RPMI8226 (cell line): ENCODE measurements around the gene FAHD2A.
A peak's percentile ranks its signal among the peaks of the same experiment; 100 is the strongest.
"Not testable (repeated sequence)": the region's sequence is repeated elsewhere in the genome, so short reads cannot be mapped to it uniquely, and the experiment has no call there.

ENCODE experiments used
- DNase-seq: peaks from one replicate; pipeline ENCODE4 v3.0.0-alpha.2; 2015

Gene FAHD2A

DNA sequence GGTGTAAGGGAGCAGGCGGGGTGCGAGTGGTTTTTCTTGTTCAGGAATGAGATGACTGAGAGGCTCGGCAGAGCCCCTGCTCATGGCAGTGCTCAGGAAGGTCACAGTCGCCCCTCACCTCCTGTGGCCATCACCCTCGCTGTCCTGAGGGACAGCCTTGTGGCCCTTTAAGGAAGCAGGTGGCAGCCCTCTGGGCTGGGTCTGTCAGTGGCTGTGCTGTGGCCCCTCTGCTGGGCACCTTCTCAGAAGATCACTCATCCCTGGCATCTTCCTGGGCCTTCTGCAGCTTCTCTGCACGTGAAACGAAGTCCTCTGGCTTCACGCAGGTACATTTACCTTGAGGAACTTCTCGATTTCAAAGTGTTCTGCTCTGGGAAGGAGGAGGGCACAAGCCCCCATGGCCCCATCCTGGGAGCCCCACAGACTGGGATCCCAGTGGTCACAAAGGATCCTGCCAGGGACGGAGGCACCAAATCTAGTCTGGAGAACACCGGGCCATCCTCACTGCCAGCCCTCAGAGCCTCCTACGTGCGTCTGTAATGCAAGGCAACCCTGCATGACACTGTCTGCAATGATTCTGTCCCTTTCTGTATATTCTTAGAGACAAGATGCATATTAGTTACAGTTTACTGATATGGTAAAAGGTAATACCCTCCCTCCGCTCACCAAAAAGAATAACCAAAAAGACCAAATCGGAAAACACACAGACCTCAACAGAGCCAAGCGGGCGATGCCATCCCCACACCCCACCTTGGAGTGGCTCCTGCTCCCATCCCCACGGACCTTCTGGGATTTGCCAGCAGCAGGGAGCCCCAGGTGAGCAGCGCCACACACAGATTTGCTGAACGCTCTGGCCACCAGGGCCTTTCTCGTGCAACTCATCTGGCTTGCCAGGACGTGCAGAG lies 25.9 kb upstream of the FAHD2A start:
- no peak for DNase-seq

DNA sequence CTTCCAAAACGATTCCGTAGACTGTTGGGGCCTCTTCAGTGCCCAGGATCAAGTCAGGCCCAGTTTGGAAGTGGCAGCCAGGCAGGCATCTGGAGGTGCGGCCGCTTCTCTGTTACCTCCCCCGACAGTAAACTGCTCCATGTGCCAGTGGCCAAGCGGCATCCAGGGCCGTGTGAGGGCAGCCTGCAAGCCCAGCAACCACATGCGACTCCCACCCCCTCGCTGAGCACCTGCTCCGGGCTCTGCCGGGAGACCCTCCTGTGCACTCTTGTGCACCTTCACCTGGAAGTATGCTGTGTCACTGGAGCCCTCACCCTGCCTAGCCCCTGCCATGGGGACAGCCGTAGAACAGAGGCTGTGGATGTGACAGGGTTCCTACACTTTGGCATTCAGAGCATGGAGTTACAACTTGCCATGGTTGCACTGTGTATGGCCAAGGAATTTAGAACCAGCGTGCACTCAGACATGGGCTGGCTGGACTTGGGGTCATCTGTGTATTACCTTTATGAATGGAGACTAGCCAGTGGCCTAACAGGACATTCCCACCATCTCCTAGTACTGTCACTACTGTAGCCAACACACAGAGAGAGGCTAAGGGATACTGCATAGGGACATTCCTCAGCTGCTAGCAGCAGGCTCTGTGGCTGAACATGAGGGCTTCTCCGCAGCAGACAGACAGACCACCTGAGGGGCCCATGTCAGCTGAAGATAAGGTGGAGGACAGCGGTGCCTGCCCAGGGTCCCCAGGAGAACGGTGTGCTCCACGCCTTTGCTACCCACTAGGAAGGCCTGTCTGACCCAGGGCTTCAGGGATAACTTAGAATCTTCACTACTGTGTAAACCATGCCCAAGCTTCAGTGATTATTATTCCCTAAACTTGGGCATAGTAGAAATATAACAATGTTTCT lies 25.0 kb upstream of the FAHD2A start:
- no peak for DNase-seq

GRCh38 chr2:95378281-95378680 lies 24.2 kb upstream of the FAHD2A start:
- DNase-seq = not testable (repeated sequence)

GRCh38 chr2:95379371-95379831 lies 23.1 kb upstream of the FAHD2A start:
- peak; percentile 24 for DNase-seq

- no peak for DNase-seq
Observed at GRCh38 chr2:95380280-95380679, 22.2 kb upstream of the FAHD2A start.

- DNase-seq = no peak
Observed at GRCh38 chr2:95380731-95381130, 21.8 kb upstream of the FAHD2A start.

- no peak for DNase-seq
Observed at GRCh38 chr2:95381212-95382191, 21.0 kb upstream of the FAHD2A start.

- DNase-seq = no peak
Observed at GRCh38 chr2:95382192-95382591, 20.3 kb upstream of the FAHD2A start.

GRCh38 chr2:95382686-95383634 lies 19.5 kb upstream of the FAHD2A start:
- DNase-seq = no peak

GRCh38 chr2:95383635-95384027 lies 18.9 kb upstream of the FAHD2A start:
- no peak for DNase-seq

DNA sequence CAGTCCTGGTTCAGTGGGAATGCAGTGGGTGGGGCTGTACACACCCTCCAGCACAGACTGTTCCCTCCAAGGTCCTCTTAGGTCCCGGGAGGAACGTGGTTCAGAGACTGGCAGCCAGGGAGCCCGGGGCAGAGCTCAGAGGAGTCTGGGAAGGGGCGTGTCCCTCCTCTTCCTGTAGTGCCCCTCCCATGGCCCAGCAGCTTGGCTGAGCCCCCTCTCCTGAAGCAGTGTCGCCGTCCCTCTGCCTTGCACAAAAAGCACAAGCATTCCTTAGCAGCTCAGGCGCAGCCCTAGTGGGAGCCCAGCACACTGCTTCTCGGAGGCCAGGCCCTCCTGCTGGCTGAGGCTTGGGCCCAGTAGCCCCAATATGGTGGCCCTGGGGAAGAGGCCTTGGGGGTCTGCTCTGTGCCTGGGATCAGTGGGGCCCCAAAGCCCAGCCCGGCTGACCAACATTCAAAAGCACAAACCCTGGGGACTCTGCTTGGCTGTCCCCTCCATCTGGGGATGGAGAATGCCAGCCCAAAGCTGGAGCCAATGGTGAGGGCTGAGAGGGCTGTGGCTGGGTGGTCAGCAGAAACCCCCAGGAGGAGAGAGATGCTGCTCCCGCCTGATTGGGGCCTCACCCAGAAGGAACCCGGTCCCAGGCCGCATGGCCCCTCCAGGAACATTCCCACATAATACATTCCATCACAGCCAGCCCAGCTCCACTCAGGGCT lies 17.5 kb upstream of the FAHD2A start:
- DNase-seq = no peak

GRCh38 chr2:95385570-95385984 lies 16.9 kb upstream of the FAHD2A start:
- no peak for DNase-seq

- DNase-seq = no peak
Observed at GRCh38 chr2:95386031-95386430, 16.5 kb upstream of the FAHD2A start.

DNA sequence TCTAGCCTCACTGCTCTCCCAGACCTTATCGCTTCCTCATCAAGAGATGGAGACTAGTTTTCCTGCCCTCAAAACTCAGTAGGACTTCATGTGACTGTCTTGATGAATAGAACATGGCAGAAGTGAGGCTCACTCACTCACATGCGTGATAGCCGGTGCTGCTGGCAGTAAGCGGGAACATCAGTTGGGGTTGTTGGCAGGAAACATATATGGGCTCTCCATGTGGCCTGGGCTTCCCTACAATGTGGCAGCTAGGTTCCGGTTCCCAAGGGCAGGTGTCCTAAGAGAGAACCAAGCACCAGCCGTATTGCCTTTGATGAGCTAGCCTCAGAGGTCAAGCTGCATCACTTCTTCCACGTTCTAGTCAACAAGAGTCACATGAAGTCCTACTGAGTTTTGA lies 15.2 kb upstream of the FAHD2A start:
- DNase-seq = no peak

- no peak for DNase-seq
Observed at GRCh38 chr2:95388091-95388692, 14.3 kb upstream of the FAHD2A start.

DNA sequence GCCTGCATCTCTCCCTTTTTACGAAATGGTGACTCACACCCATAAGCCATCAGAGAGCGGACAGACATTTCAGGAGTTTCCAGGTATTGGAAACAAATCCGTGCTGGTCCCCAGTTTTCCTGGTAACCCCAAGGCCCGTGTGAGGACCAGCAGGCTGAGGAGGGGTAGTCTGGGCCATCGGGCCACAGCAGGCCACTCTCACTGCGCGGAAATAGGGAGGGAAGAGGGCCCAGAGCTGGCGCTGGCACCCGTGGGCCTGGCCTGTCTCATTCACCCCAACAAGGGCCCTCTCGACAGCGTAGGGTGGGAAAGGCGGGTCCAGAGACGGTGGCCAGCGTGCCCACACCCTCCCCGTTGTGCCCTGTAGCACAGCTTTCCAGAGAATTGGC lies 13.7 kb upstream of the FAHD2A start:
- no peak for DNase-seq

GRCh38 chr2:95389245-95390119 lies 13.0 kb upstream of the FAHD2A start:
- DNase-seq = peak; percentile 67

GRCh38 chr2:95390272-95390880 lies 12.1 kb upstream of the FAHD2A start:
- no peak for DNase-seq

- peak; percentile 11 for DNase-seq
Observed at GRCh38 chr2:95390881-95391321, 11.6 kb upstream of the FAHD2A start.
